Ishikawa (cell line): ENCODE data around the gene KCNA2.

Source experiments
- CEBPB ChIP-seq: IDR thresholded peaks from 2 replicates; pipeline ENCODE4 v1.6.1; 2012
- CREB1 ChIP-seq: IDR thresholded peaks from 2 replicates; pipeline ENCODE4 v1.6.1; 2012; ENCODE audit warnings: low read depth
- EGR1 ChIP-seq: IDR thresholded peaks from 2 replicates; pipeline ENCODE4 v1.6.1; 2012
- EP300 ChIP-seq: IDR thresholded peaks from 2 replicates; pipeline ENCODE4 v1.6.1; 2012; ENCODE audit warnings: borderline replicate concordance
- FOXM1 ChIP-seq: IDR thresholded peaks from 2 replicates; pipeline ENCODE4 v1.6.1; 2012; ENCODE audit warnings: low read depth, borderline replicate concordance
- MAX ChIP-seq: IDR thresholded peaks from 2 replicates; pipeline ENCODE4 v1.6.1; 2012
- NFIC ChIP-seq: IDR thresholded peaks from 2 replicates; pipeline ENCODE4 v1.6.1; 2012
- RAD21 ChIP-seq: IDR thresholded peaks from 2 replicates; pipeline ENCODE4 v1.6.1; 2012; ENCODE audit warnings: low read depth
- TAF1 ChIP-seq: IDR thresholded peaks from 2 replicates; pipeline ENCODE4 v1.6.1; 2012; ENCODE audit warnings: low read depth, mild to moderate bottlenecking
- TCF12 ChIP-seq: IDR thresholded peaks from 2 replicates; pipeline ENCODE4 v1.6.1; 2012; ENCODE audit warnings: low read depth
- TEAD4 ChIP-seq: IDR thresholded peaks from 2 replicates; pipeline ENCODE4 v1.6.1; 2012
- USF1 ChIP-seq: IDR thresholded peaks from 2 replicates; pipeline ENCODE4 v1.6.1; 2012
- YY1 ChIP-seq: IDR thresholded peaks from 2 replicates; pipeline ENCODE4 v1.6.1; 2012; ENCODE audit warnings: low read depth
- ZBTB7A ChIP-seq: IDR thresholded peaks from 2 replicates; pipeline ENCODE4 v1.6.1; 2012; ENCODE audit warnings: low read depth
- TF ChIP-seq, protein P1 (sequence below): IDR thresholded peaks from 2 replicates; pipeline ENCODE4 v1.6.1; 2012; ENCODE audit warnings: low read depth, mild to moderate bottlenecking

The KCNA2 gene

GRCh38 chr1:110616587-110616986 is 10.4 kb upstream of the KCNA2 start:
- TF ChIP-seq, protein P1, sequence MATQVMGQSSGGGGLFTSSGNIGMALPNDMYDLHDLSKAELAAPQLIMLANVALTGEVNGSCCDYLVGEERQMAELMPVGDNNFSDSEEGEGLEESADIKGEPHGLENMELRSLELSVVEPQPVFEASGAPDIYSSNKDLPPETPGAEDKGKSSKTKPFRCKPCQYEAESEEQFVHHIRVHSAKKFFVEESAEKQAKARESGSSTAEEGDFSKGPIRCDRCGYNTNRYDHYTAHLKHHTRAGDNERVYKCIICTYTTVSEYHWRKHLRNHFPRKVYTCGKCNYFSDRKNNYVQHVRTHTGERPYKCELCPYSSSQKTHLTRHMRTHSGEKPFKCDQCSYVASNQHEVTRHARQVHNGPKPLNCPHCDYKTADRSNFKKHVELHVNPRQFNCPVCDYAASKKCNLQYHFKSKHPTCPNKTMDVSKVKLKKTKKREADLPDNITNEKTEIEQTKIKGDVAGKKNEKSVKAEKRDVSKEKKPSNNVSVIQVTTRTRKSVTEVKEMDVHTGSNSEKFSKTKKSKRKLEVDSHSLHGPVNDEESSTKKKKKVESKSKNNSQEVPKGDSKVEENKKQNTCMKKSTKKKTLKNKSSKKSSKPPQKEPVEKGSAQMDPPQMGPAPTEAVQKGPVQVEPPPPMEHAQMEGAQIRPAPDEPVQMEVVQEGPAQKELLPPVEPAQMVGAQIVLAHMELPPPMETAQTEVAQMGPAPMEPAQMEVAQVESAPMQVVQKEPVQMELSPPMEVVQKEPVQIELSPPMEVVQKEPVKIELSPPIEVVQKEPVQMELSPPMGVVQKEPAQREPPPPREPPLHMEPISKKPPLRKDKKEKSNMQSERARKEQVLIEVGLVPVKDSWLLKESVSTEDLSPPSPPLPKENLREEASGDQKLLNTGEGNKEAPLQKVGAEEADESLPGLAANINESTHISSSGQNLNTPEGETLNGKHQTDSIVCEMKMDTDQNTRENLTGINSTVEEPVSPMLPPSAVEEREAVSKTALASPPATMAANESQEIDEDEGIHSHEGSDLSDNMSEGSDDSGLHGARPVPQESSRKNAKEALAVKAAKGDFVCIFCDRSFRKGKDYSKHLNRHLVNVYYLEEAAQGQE = no peak
- TF ChIP-seq EGR1 = no peak
- TF ChIP-seq TAF1 = no peak
- no peak for TF ChIP-seq TEAD4
- no peak for TF ChIP-seq TCF12
- no peak for TF ChIP-seq YY1
- no peak for TF ChIP-seq RAD21
- no peak for TF ChIP-seq EP300
- no peak for TF ChIP-seq CREB1
- TF ChIP-seq ZBTB7A = no peak
- no peak for TF ChIP-seq USF1
- TF ChIP-seq FOXM1 = no peak
- TF ChIP-seq NFIC = no peak
- TF ChIP-seq MAX = no peak
- no peak for TF ChIP-seq CEBPB

GRCh38 chr1:110615548-110616130 is 9.5 kb upstream of the KCNA2 start:
- no peak for TF ChIP-seq TCF12
- no peak for TF ChIP-seq USF1
- TF ChIP-seq YY1 = no peak
- TF ChIP-seq FOXM1 = no peak
- TF ChIP-seq, protein P1 = no peak
- TF ChIP-seq RAD21 = peak; percentile 86
- no peak for TF ChIP-seq EGR1

- TF ChIP-seq EGR1 (no peak), CEBPB (no peak), USF1 (no peak), NFIC (no peak), FOXM1 (no peak), CREB1 (no peak), YY1 (no peak), ZBTB7A (no peak)
These were observed 6.0 kb upstream of the KCNA2 start for GRCh38 chr1:110612060-110612745.

- TF ChIP-seq USF1 (no peak), TAF1 (no peak), FOXM1 (no peak), MAX (no peak), EGR1 (no peak), TCF12 (no peak), YY1 (no peak), RAD21 (no peak), TEAD4 (no peak), CEBPB (no peak), ZBTB7A (no peak)
- TF ChIP-seq, protein P1 = no peak
These were observed 4.6 kb upstream of the KCNA2 start for GRCh38 chr1:110610696-110611286.
